ENCODE measurements around the gene OPTC.

GRCh38 chr1:203522237-203522636 lies 28.3 kb downstream of the OPTC start:
- TF ChIP-seq CTCF (IDR thresholded peaks at IDR 0.05) = no peak
- TF ChIP-seq POLR2A (IDR thresholded peaks at IDR 0.05) = no peak
